GM18508 (cell line): ENCODE measurements around the gene AARS2.
"Not testable (repeated sequence)": the region's sequence is repeated elsewhere in the genome, so short reads cannot be mapped to it uniquely, and the experiment has no call there.

Experiments used
- ATAC-seq: cut with Tn5 transposase; IDR thresholded peaks from one replicate; pipeline ENCODE4 v1.9.1; 2021; ENCODE audit warnings: moderate number of reproducible peaks; ENCODE audit not compliant: insufficient read depth, unreplicated experiment

The AARS2 gene

GRCh38 chr6:44312901-44313788 lies at the start of gene AARS2:
Gene AARS2, minus strand, starts transcription at chr6:44313347. Its CDS starts 24 bp downstream, at chr6:44313323.
- ATAC-seq = no peak

- no peak for ATAC-seq
Observed at GRCh38 chr6:44361947-44362346, 48.8 kb upstream of the AARS2 start.

- ATAC-seq = no peak
Observed at GRCh38 chr6:44359973-44360372, 46.8 kb upstream of the AARS2 start.

GRCh38 chr6:44356487-44356886 lies 43.3 kb upstream of the AARS2 start:
- ATAC-seq = no peak

GRCh38 chr6:44355640-44356039 lies 42.5 kb upstream of the AARS2 start:
- no peak for ATAC-seq

- ATAC-seq = no peak
Observed at GRCh38 chr6:44353336-44353735, 40.2 kb upstream of the AARS2 start.

GRCh38 chr6:44352259-44352658 lies 39.1 kb upstream of the AARS2 start:
- ATAC-seq = no peak

GRCh38 chr6:44350650-44350994 lies 37.5 kb upstream of the AARS2 start:
- ATAC-seq = not testable (repeated sequence)

- no peak for ATAC-seq
Observed at GRCh38 chr6:44349904-44350649, 36.9 kb upstream of the AARS2 start.

GRCh38 chr6:44346818-44347217 lies 33.7 kb upstream of the AARS2 start:
- ATAC-seq = not testable (repeated sequence)

GRCh38 chr6:44342489-44342888 lies 29.3 kb upstream of the AARS2 start, which contains the start of gene SPATS1:
Gene SPATS1, plus strand, starts transcription at chr6:44342650. Its CDS starts 446 bp downstream, at chr6:44343096.
- no peak for ATAC-seq

- ATAC-seq = no peak
Observed at GRCh38 chr6:44342052-44342451, 28.9 kb upstream of the AARS2 start.

GRCh38 chr6:44341095-44341890 lies 28.1 kb upstream of the AARS2 start:
- ATAC-seq = no peak

- no peak for ATAC-seq
Observed at GRCh38 chr6:44339763-44340625, 26.8 kb upstream of the AARS2 start.

GRCh38 chr6:44339301-44339700 lies 26.2 kb upstream of the AARS2 start:
- ATAC-seq = no peak

- ATAC-seq = no peak
Observed at GRCh38 chr6:44338228-44339122, 25.3 kb upstream of the AARS2 start.

- no peak for ATAC-seq
Observed at GRCh38 chr6:44335631-44336030, 22.5 kb upstream of the AARS2 start.

GRCh38 chr6:44333942-44334341 lies 20.8 kb upstream of the AARS2 start:
- no peak for ATAC-seq
